Endothelial cell of umbilical vein (primary cell): ENCODE data around the gene C10orf67. TPM values are rescaled to one million over a fixed set of nuclear protein-coding genes. Genes with fewer than 3 reads are reported as not detected.
"Not testable (repeated sequence)": the region's sequence is repeated elsewhere in the genome, so short reads cannot be mapped to it uniquely, and the experiment has no call there.

ENCODE experiments used
- BruUV-seq: library from RNA; stranded (reverse); fragments of 400-500 nt; replicated peaks from 2 replicates; lab custom pipeline; 2021; lab: Mats Ljungman, UMichigan
- CTCF ChIA-PET: fragments of 300-600, 350-600 bp; sonication (Branson Sonifier 250); formaldehyde crosslinking; loops from one replicate; lab custom pipeline; 2021; ENCODE audit warnings: antibody characterized with exemption, inconsistent platforms; lab: Charles Lee
- POLR2A ChIA-PET: fragments of 300-600, 350-600 bp; sonication (Branson Sonifier 250); formaldehyde crosslinking; loops from one replicate; lab custom pipeline; 2021; ENCODE audit warnings: antibody characterized with exemption, inconsistent platforms; lab: Charles Lee
- DNase-seq: peaks from one replicate; pipeline ENCODE4 v3.0.0-alpha.2; 2011; ENCODE audit warnings: low read depth, low spot score
- FAIRE-seq: peaks from 2 replicates; lab custom pipeline; 2011; peaks lifted over from hg19 to GRCh38; lab: Jason Lieb, UNC
- H2AFZ ChIP-seq: 2 replicates; pipeline ENCODE4 v1.6.0; 2012; ENCODE audit warnings: low read depth, low read length, control low read depth, inconsistent platforms
- H3K27ac ChIP-seq: 2 replicates; pipeline ENCODE4 v1.5.1; 2011; ENCODE audit warnings: low read depth, mild to moderate bottlenecking, control low read depth, low read length, moderate library complexity; ENCODE audit not compliant: insufficient read depth
- H3K27me3 ChIP-seq, 2 experiments: 2 replicates each; pipeline versions ENCODE4 v1.6.0 to v1.6.1; 2011; ENCODE audit warnings: low read length in 2 of 2, mixed read lengths in 1 of 2; ENCODE audit not compliant: control insufficient read depth in 2 of 2, insufficient read depth in 2 of 2
- H3K36me3 ChIP-seq, 2 experiments: 2 replicates in 1 of 2; 3 replicates in 1 of 2; pipeline ENCODE4 v1.5.1; 2011; ENCODE audit warnings: low read length in 2 of 2, mild to moderate bottlenecking in 1 of 2, moderate library complexity in 1 of 2; ENCODE audit not compliant: control insufficient read depth in 2 of 2, insufficient read depth in 2 of 2; ENCODE audit errors: extremely low read depth in 1 of 2
- H3K4me1 ChIP-seq: 3 replicates; pipeline ENCODE4 v1.5.1; 2011; ENCODE audit warnings: mild to moderate bottlenecking, low read length; ENCODE audit not compliant: control insufficient read depth, insufficient read depth; ENCODE audit errors: extremely low read depth
- H3K4me2 ChIP-seq: 2 replicates; pipeline ENCODE4 v1.6.1; 2011; ENCODE audit warnings: low read length, control low read depth, mixed read lengths; ENCODE audit not compliant: insufficient read depth
- H3K4me3 ChIP-seq, 3 experiments: fragments of 200-600 bp in 1 of 3; sonication (generic), shearing (Covaris generic) in 1 of 3; replicated peaks in 1 of 3; 2 replicates each; pipeline ENCODE4 v1.5.1; 2011 to 2016; ENCODE audit warnings: control low read depth in 3 of 3, low read length in 3 of 3, mild to moderate bottlenecking in 2 of 3, inconsistent platforms in 1 of 3, low read depth in 1 of 3, moderate library complexity in 1 of 3; ENCODE audit not compliant: insufficient read depth in 1 of 3
- H3K79me2 ChIP-seq: 2 replicates; pipeline ENCODE4 v1.6.0; 2012; ENCODE audit warnings: low read length, inconsistent platforms; ENCODE audit not compliant: control insufficient read depth, insufficient read depth
- H3K9ac ChIP-seq: replicated peaks from 2 replicates; pipeline ENCODE3; 2011; ENCODE audit warnings: low read length, control low read depth; ENCODE audit not compliant: insufficient read depth; ENCODE audit errors: extremely low read depth
- H3K9me1 ChIP-seq: replicated peaks from 3 replicates; pipeline ENCODE4 v1.6.0; 2011; ENCODE audit warnings: mild to moderate bottlenecking, low read length; ENCODE audit not compliant: control insufficient read depth, insufficient read depth; ENCODE audit errors: extremely low read depth
- H3K9me3 ChIP-seq: replicated peaks from 2 replicates; pipeline ENCODE4 v1.5.1; 2012; ENCODE audit warnings: low read length, inconsistent platforms; ENCODE audit not compliant: control insufficient read depth, insufficient read depth
- H4K20me1 ChIP-seq: replicated peaks from 2 replicates; pipeline ENCODE3; 2011; ENCODE audit warnings: mild to moderate bottlenecking, low read length; ENCODE audit not compliant: control insufficient read depth, insufficient read depth; ENCODE audit errors: extremely low read depth
- CTCF ChIP-seq, 2 donors: IDR thresholded peaks; 1 replicate in 1 of 2; 2 replicates in 1 of 2; pipeline ENCODE4 v1.5.1; 2011; ENCODE audit warnings: low read length in 2 of 2, mild to moderate bottlenecking in 2 of 2, moderate library complexity in 2 of 2, control low read depth in 1 of 2, inconsistent platforms in 1 of 2, low read depth in 1 of 2; ENCODE audit not compliant: insufficient read depth in 1 of 2; ENCODE audit errors: extremely low read depth in 1 of 2
- EZH2 ChIP-seq: IDR thresholded peaks from 2 replicates; pipeline ENCODE4 v1.6.1; 2012; ENCODE audit warnings: borderline replicate concordance, low read depth, mild to moderate bottlenecking, moderate library complexity, low read length, inconsistent platforms; ENCODE audit not compliant: severe bottlenecking
- FOS ChIP-seq: IDR thresholded peaks from 2 replicates; pipeline ENCODE4 v1.6.1; 2011; ENCODE audit warnings: mild to moderate bottlenecking, low read length, moderate library complexity, borderline replicate concordance; ENCODE audit not compliant: insufficient read depth
- GATA2 ChIP-seq: IDR thresholded peaks from 2 replicates; pipeline ENCODE4 v1.7.0; 2011; ENCODE audit warnings: low read depth, mild to moderate bottlenecking, moderate library complexity, mixed read lengths, low read length; ENCODE audit not compliant: insufficient read length, insufficient read depth
- JUN ChIP-seq: IDR thresholded peaks from 2 replicates; pipeline ENCODE4 v1.6.1; 2011; ENCODE audit warnings: borderline replicate concordance, low read depth; ENCODE audit not compliant: insufficient read length, insufficient read depth
- MAX ChIP-seq: IDR thresholded peaks from 2 replicates; pipeline ENCODE4 v1.6.1; 2011; ENCODE audit not compliant: insufficient read depth, insufficient read length
- MYC ChIP-seq: IDR thresholded peaks from one replicate; pipeline ENCODE4 v1.6.1; 2011; ENCODE audit warnings: mild to moderate bottlenecking, low read depth, low read length
- POLR2A ChIP-seq: IDR thresholded peaks from 2 replicates; pipeline ENCODE4 v1.6.1; 2012; ENCODE audit warnings: low read depth, mild to moderate bottlenecking, control low read depth, low read length
- POLR2AphosphoS5 ChIP-seq: IDR thresholded peaks from 2 replicates; pipeline ENCODE4 v1.6.1; 2012; ENCODE audit warnings: low read depth, mild to moderate bottlenecking, control low read depth, low read length, moderate library complexity; ENCODE audit not compliant: insufficient read depth
- dilution Hi-C: fragments of 300-500 bp; cut with MboI; formaldehyde crosslinking; loops from one replicate; pipeline ENCODE4 v1.15.0; 2019; ENCODE audit warnings: low sequenced_read_pairs; ENCODE audit not compliant: extremely low pct_ligation_motif_present
- intact Hi-C: fragments of 100-400 bp; cut with micrococcal nuclease; formaldehyde crosslinking; loops from one replicate; pipeline ENCODE4 v1.10.0; 2022
- polyA plus RNA-seq, 4 experiments: library from polyadenylated mRNA; depleted of rRNA in 3 of 4; stranded (reverse) in 3 of 4; unstranded in 1 of 4; fragments of >200 nt; gene quantifications; 2 replicates each; pipeline versions ENCODE4 v1.2.1 to v1.2.3, GENCODE V29; 2011 to 2012; ENCODE audit warnings: missing spikeins in 1 of 4
- total RNA-seq: library from RNA; stranded (reverse); gene quantifications from 2 replicates; pipeline ENCODE4 v1.2.3, GENCODE V29; 2021

The C10orf67 gene
- total and polyA plus RNA-seq, 2 donors (not counting 3 experiments of a cell fraction or from before 2014, with no cell fraction given): not detected

- Histone ChIP-seq H2AFZ (no peak overlapping the region), H3K27ac (no peak overlapping the region), H3K9me1 (no peaks in the 10 kb centered on the region), H3K4me3 (no peak overlapping the region), H3K36me3 (no peaks in the 10 kb centered on the region), H3K9me3 (no peaks in the 10 kb centered on the region), H3K27me3 (no peaks in the 10 kb centered on the region), H3K4me2 (no peak overlapping the region), H3K79me2 (no peaks in the 10 kb centered on the region), H3K4me1 (no peaks in the 10 kb centered on the region), H3K9ac (no peak overlapping the region), H4K20me1 (no peaks in the 10 kb centered on the region)
- intact Hi-C loops (no loop called here), dilution Hi-C loops (no loop called here)
- CTCF ChIA-PET: no interaction called here
- TF ChIP-seq POLR2A (no peak), EZH2 (no peak), CTCF (IDR thresholded peaks at IDR 0.05; ENCODE audit: extremely low read depth in 1 of 2, insufficient read depth in 1 of 2, low read depth in 1 of 2, low read length in 2 of 2) (no peak), JUN (no peak), GATA2 (no peak), MAX (no peak), POLR2AphosphoS5 (no peak), MYC (no peak), FOS (no peak)
- POLR2A ChIA-PET: no interaction called here
- no TSS peak for BruUV-seq
- DNase-seq: no peak
- FAIRE-seq: no peak
Observed at GRCh38 chr10:23367896-23368595, 23.4 kb upstream of the C10orf67 start.

- BruUV-seq, CTCF ChIA-PET: not testable (repeated sequence)
Observed at GRCh38 chr10:23365417-23366030, 20.9 kb upstream of the C10orf67 start.

More at GRCh38 chr10:23365417-23366030, 20.9 kb upstream of the C10orf67 start:
- H3K79me2 ChIP-seq, FAIRE-seq, H4K20me1 ChIP-seq, H3K4me2 ChIP-seq, DNase-seq, H3K27ac ChIP-seq, H3K27me3 ChIP-seq, intact Hi-C loops, H3K9me3 ChIP-seq, H3K9ac ChIP-seq, H2AFZ ChIP-seq, H3K4me1 ChIP-seq, H3K4me3 ChIP-seq, H3K9me1 ChIP-seq, H3K36me3 ChIP-seq, dilution Hi-C loops, POLR2A ChIA-PET: not testable (repeated sequence)
